ENCODE measurements around the gene MFSD6L. TPM values are rescaled to one million over a fixed set of nuclear protein-coding genes. Genes with fewer than 3 reads are reported as not detected.

MFSD6L gene
- polyA plus RNA-seq, 4 donors: 0.16 to 4.7 (median 2.9) TPM

DNA sequence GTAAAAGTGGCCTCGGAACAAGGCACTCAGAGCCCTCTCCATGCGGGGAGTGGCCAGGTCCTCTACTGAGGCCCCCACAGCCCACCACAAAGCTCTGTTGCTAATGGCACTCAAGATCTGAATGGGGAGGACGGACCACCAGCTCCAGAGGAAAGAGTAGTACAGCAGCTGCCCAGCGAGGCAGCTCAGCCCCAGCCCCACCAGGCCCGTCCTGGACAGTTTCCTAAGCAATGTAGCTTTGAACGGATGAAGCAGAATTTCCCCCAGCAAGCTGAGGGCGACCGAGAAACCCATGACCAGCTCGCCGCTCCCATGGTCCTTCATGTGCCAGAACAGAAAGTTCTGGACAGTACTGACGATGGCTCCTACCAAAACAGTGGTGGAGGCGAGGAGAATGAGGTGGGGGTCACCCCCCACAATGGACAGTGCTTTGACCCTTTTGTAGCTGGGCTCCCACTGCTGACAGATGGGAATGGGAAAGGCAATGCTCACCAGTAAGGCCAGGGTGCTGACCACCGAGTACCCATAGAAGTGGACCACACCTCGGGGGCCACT, 1.5 kb downstream of the MFSD6L start:
- no peak for DNase-seq (ENCODE audit: low read depth in 4 of 4, low spot score in 3 of 4)

- DNase-seq (ENCODE audit: low read depth in 4 of 4, low spot score in 3 of 4): no peak
Observed at GRCh38 chr17:8794636-8795035, 4.5 kb downstream of the MFSD6L start.

GRCh38 chr17:8793649-8794048, 5.5 kb downstream of the MFSD6L start:
- DNase-seq (ENCODE audit: low read depth in 4 of 4, low spot score in 3 of 4): no peak

- DNase-seq (ENCODE audit: low read depth in 4 of 4, low spot score in 3 of 4): no peak
Observed at GRCh38 chr17:8792646-8793045, 6.5 kb downstream of the MFSD6L start.

DNA sequence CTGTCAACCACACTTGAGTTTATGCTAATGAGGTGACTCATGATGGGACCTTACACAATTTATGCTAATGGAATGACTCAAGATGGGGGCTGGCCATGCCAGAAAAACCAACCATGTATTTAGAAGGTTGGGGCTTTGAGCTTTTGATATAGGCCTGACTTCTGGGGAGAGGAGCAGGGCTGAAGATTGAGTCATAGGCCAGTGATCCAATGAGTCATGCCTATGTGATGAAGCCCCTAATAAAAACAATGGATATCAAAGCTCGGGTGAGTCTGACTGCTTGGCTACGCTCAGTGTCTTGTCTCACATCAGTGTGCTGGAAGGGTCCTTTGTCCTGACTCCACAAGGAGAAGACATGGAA, 7.3 kb downstream of the MFSD6L start:
- no peak for DNase-seq (ENCODE audit: low read depth in 4 of 4, low spot score in 3 of 4)

GRCh38 chr17:8791248-8791909, 7.8 kb downstream of the MFSD6L start:
- DNase-seq (ENCODE audit: low read depth in 4 of 4, low spot score in 3 of 4): no peak

DNA sequence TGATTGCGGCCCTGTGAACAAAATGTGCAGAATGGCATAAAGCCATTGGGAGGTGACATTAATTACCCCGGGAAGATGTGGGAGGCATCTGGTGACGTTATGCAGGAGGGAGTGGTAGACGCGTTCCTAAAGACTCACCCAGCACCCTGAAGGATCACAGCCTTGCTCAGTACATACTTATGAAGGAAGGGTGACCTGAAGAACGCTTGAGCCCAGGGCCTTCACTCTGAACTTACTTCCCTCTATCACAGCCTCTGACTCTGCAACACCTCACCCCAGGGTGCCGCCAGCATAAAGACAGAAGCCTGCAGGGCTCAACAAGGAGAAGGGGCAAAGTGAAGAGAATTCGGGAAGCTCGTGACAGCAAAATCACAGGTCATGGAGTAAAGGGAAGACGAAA, 9.4 kb downstream of the MFSD6L start:
- DNase-seq (ENCODE audit: low read depth in 4 of 4, low spot score in 3 of 4): no peak

GRCh38 chr17:8788998-8789397, 10.2 kb downstream of the MFSD6L start:
- DNase-seq (ENCODE audit: low read depth in 4 of 4, low spot score in 3 of 4): no peak

DNA sequence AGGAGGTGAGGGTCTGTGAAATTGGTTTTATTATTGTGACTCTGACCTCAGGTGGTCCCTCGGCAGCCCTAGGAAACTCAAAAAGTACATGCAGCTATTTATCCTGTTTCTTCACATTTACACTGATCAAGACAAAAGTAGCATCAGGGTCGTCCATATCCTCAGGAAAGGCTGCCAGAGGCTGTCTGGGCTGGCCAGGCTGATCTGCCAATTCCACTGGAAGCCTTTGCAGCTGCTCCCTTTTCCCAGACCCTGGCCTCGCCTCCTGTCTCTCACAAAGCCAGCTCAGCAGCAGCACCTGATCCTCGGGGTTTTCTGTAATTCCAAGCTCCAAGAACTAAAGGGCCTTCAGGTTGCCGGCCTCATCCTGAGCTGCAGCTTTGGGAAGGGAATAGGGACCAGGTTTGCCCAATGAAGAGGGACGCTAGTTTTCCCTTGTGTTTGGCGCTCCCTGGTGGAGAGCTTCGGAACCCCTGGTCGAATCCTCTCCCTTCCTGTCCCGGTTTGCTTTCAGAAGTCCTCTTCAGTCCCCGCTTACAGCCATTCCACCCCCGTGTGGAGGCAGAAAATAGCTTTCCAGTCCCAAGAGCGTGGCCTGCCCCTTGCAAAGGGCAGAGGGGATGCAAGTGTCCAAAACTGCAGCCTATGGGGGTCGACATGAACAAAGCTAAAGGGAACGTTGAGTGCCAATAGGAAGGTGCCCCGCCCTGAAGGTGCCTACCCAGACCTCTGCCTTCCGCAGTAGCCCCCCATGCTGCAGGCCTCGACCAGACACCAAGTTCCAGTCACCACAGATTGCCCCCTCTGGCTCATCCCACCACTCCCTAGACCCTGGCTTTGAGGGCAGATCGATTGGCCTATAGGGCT, 13.4 kb downstream of the MFSD6L start:
- DNase-seq (ENCODE audit: low read depth in 4 of 4, low spot score in 3 of 4): peak in 3 of 4 donors; percentile 53 to 65 (median 60)

GRCh38 chr17:8782176-8782575, 17.0 kb downstream of the MFSD6L start:
- no peak for DNase-seq (ENCODE audit: low read depth in 4 of 4, low spot score in 3 of 4)

DNA sequence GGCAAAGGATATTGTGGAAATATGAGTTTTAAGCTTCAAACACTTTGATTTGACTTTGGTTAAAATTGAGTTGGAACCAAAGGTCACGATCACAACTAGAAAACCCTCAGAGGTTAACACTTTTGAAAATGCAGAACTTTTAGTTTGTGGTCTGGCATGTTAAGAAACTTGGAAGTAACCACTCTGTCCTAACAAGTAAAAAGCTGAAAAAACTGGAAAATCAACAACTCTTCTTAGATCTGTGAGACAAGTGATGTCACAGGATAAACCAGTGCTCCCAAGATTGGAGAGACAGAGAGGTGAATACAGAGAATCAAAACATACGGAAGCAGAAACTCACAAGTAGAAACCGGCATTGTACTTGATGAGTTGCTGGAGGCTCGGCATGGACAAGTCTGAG, 17.4 kb downstream of the MFSD6L start:
- DNase-seq (ENCODE audit: low read depth in 4 of 4, low spot score in 3 of 4): no peak

GRCh38 chr17:8776881-8777280, 22.3 kb downstream of the MFSD6L start:
- no peak for DNase-seq (ENCODE audit: low read depth in 4 of 4, low spot score in 3 of 4)

GRCh38 chr17:8776248-8776647, 22.9 kb downstream of the MFSD6L start:
- no peak for DNase-seq (ENCODE audit: low read depth in 4 of 4, low spot score in 3 of 4)

DNA sequence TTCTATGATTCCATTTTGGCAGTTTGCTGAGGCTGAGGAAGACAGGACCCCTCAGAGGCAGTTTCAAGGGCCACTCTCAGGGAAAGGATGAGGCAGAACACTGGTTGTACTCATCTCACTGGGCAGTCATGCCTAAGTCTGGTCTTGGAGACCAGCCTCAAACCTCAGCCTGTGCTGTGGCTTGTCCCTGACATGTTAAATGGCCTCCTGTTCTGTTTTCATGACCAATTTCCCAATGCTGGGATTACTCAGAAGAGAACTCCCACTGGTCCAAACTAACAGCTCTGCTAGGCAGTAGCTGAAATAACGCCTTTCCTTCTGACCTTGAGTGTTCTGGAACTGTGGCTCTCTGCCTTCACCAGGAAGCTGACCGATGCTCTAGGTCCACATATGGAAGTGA, 32.4 kb downstream of the MFSD6L start:
- no peak for DNase-seq (ENCODE audit: low read depth in 4 of 4, low spot score in 3 of 4)

DNA sequence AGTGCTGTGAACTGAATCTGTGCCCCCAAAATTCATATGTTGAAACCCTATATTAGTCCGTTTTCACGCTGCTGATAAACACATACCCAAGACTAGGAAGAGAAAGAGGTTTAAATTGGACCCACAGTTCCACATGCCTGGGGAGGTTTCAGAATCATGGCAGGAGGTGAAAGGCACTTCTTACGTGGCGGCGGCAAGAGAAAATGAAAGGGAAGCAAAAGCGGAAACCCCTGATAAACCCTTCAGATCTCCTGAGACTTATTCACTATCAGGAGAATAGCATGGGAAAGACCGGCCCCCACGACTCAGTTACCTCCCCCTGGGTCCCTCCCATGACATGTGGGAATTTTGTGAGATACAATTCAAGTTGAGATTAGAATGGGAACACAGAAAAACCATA, 37.2 kb downstream of the MFSD6L start:
- DNase-seq (ENCODE audit: low read depth in 4 of 4, low spot score in 3 of 4): no peak

DNA sequence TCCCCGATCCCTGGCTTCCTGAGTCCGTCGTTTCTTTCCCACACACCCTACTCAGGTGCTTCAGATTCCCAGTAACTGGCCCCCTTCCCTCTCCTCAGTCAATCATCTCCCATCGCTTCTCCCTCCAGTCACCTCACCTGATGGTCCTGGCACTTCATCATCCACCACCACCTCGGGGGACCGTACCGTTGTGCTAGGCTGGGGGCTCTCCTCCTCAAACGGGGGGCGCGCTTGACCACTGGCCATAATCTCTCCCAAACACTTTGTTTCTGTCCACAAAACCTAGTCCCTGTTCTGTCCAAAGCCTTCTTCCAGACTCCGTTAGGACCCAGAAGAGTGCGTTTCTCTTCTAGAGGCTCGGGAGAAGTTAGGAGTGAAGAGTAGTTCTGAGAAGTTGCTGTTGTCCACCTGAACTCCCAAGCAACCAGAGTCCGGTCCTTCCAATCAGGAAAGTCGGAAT, 41.0 kb downstream of the MFSD6L start, which contains the start of gene SPDYE4:
SPDYE4 (minus strand) TSS at position 410 of the 460 bp plus-strand sequence; CDS start at position 246, 164 bp downstream.
- DNase-seq (ENCODE audit: low read depth in 4 of 4, low spot score in 3 of 4): no peak

DNA sequence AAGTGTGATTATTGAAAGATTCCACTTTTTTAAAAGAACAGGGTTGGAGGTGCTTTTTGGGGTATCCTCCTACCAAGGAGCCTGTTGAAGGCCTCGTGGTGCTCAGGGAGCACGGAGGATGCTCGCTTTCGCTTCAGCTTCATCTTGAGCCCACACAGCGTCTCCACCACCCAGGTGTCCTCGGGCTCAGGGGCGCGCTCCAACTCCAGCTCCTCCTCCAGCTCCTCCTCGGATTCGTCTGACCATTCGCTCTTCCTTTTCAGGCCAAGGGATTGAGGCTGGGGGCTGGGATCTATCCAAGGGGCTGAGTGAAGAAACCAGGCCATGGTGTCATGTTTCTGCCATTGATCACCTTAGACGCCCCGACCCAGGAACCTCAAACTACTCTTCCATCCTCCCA, 42.0 kb downstream of the MFSD6L start:
- DNase-seq (ENCODE audit: low read depth in 4 of 4, low spot score in 3 of 4): no peak

DNA sequence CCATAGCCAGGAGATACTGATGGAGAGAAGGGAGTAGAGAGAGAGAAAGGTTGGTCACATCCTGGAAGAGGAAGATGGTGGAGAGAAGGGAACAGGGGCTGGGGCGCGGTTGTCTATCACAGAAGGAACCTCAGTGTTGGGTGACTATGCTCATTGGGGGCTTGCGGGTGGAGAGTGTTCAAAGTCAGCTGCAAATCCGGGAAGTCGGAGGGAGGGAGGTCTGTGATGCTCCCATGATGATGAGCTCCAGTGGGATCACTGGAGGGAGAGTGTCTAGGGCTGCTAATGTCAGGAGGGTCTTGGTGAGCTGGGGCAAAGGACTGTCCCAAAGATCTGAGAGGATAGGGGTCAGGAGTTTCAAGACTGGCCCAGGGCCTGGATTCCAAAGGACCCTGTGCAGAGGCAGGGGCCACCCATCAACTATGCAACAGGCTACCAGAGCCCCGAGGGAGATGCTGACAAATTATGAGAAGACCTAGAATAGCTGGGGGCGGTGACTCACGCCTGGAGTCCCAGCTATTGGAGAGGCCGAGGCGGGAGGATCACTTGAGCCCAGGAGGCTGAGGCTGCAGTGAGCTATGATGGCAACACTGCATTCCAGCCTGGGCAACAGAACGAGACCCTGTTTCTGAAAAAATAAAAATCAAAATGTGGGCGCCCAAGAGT, 43.4 kb downstream of the MFSD6L start:
- no peak for DNase-seq (ENCODE audit: low read depth in 4 of 4, low spot score in 3 of 4)

GRCh38 chr17:8754890-8755289, 44.3 kb downstream of the MFSD6L start:
- DNase-seq (ENCODE audit: low read depth in 4 of 4, low spot score in 3 of 4): no peak

DNA sequence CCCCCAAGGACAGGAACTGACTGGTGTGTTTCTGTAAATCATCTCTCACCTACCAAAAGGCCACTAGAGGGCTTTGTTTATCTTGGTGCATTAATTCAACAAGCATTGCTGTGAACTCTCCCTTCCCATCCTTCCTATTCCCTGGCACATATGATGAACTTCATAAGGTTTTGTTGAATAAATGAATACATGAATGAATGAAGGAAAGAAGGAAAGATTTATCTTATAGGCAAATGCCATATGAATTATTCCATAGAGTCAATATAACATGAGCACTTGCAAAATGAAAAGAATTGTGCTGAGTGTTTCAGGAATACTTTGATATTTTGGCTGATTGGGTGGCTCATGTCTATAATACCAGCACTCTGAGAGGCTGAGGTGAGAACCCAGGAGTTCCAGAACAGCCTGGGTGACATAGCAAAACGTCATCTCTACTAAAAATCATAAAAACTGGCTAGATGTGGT, 45.2 kb downstream of the MFSD6L start:
- no peak for DNase-seq (ENCODE audit: low read depth in 4 of 4, low spot score in 3 of 4)
